Transverse colon (tissue), 4 donors: ENCODE data around the gene KMT2B. TPM values are rescaled to one million over a fixed set of nuclear protein-coding genes. Genes with fewer than 3 reads are reported as not detected.

Experiments
- DNase-seq: peaks from one replicate; pipeline ENCODE4 v3.0.0-alpha.2; 2019
- H3K27ac ChIP-seq, 4 donors: fragments of 200-600 bp; sonication (generic); 2 replicates each; pipeline ENCODE4 v1.5.1; 2016 to 2018; ENCODE audit warnings: inconsistent platforms in 4 of 4
- H3K27me3 ChIP-seq: fragments of 200-600 bp; sonication (generic); 2 replicates; pipeline ENCODE4 v1.5.1; 2017; ENCODE audit warnings: inconsistent platforms
- H3K36me3 ChIP-seq, 4 donors: fragments of 200-600 bp; sonication (generic); 2 replicates each; pipeline ENCODE4 v1.5.1; 2017 to 2019; ENCODE audit warnings: inconsistent platforms in 4 of 4
- H3K4me1 ChIP-seq, 4 donors: fragments of 200-600 bp; sonication (generic); 2 replicates each; pipeline ENCODE4 v1.5.1; 2017 to 2020; ENCODE audit warnings: inconsistent platforms in 4 of 4
- H3K4me3 ChIP-seq, 4 donors: fragments of 200-600 bp; sonication (generic); 1 replicate in 1 of 4; 2 replicates in 3 of 4; pipeline versions ENCODE4 v1.5.1 to v1.6.1; 2017 to 2019; ENCODE audit warnings: inconsistent platforms in 4 of 4
- H3K9me3 ChIP-seq, 2 donors: fragments of 200-600 bp; sonication (generic); 2 replicates each; pipeline ENCODE4 v1.5.1; 2017 to 2019; ENCODE audit warnings: inconsistent platforms in 2 of 2
- EP300 ChIP-seq: sonication (generic); formaldehyde crosslinking; IDR thresholded peaks from one replicate; pipeline ENCODE4 v1.6.1; 2017; ENCODE audit warnings: antibody characterized with exemption, low read depth
- POLR2A ChIP-seq: fragments of 450-650 bp; IDR thresholded peaks from one replicate; pipeline ENCODE4 v1.6.1; 2016; ENCODE audit warnings: antibody characterized with exemption, mild to moderate bottlenecking, moderate library complexity
- POLR2AphosphoS5 ChIP-seq, 3 donors: sonication (generic); formaldehyde crosslinking; IDR thresholded peaks; one replicate each; pipeline ENCODE4 v1.6.1; 2016; ENCODE audit warnings: antibody characterized with exemption in 3 of 3
- WGBS, 2 donors: methylation state at CpG; one replicate each; pipeline ENCODE4 v1.1.5; 2018; ENCODE audit warnings: low coverage in 1 of 2; 5-methylcytosine and 5-hydroxymethylcytosine counted together
- in situ Hi-C, 4 donors: fragments of 200-750 bp; cut with MboI; loops; one replicate each; pipeline versions ENCODE4 v1.15.0 to v1.15.1; 2017; ENCODE audit warnings: low sequenced_read_pairs in 3 of 4, low pct_ligation_motif_present in 1 of 4, low pct_unique_long_range_greater_than_20kb in 1 of 4
- intact Hi-C: fragments of 100-400 bp; cut with DNase I; formaldehyde crosslinking; loops from one replicate; pipeline ENCODE4 v1.15.1; 2023; ENCODE audit warnings: low total_unique reads
- total RNA-seq, 4 donors: library from RNA; depleted of rRNA; stranded (reverse); fragments of >200 nt; gene quantifications; one replicate each; pipeline ENCODE4 v1.1.0, GENCODE V29; 2016
- TF ChIP-seq, protein P1 (sequence below), 5 experiments: fragments of 200-600 bp in 3 of 5; fragments of 450-650 bp in 2 of 5; sonication (generic) in 3 of 5; IDR thresholded peaks; 1 replicate in 2 of 5; 2 replicates in 3 of 5; pipeline ENCODE4 v1.5.1; 2016 to 2017; ENCODE audit warnings: antibody characterized with exemption in 5 of 5, inconsistent platforms in 3 of 5, mild to moderate bottlenecking in 2 of 5, moderate library complexity in 1 of 5

Gene KMT2B
- total RNA-seq, 4 donors from 2014 or later = 31.8 to 63.9 (median 50.7) TPM

- Histone ChIP-seq H3K9me3 (no peaks in the 10 kb centered on the region), H3K27me3 (no peaks in the 10 kb centered on the region), H3K27ac (no peak overlapping the region), H3K4me1 (no peaks in the 10 kb centered on the region), H3K36me3 (no peaks in the 10 kb centered on the region), H3K4me3 (no peak overlapping the region)
- in situ Hi-C loops = no loop called here
- intact Hi-C loops = no loop called here
- 65 to 84% methylated on average over 5 to 28 of the region's 28 CpGs for WGBS, 2 donors
- DNase-seq = no peak
- TF ChIP-seq POLR2A = no peak
- no peak for TF ChIP-seq EP300
- TF ChIP-seq POLR2AphosphoS5 (IDR thresholded peaks at IDR 0.05) = no peak
- TF ChIP-seq, protein P1, sequence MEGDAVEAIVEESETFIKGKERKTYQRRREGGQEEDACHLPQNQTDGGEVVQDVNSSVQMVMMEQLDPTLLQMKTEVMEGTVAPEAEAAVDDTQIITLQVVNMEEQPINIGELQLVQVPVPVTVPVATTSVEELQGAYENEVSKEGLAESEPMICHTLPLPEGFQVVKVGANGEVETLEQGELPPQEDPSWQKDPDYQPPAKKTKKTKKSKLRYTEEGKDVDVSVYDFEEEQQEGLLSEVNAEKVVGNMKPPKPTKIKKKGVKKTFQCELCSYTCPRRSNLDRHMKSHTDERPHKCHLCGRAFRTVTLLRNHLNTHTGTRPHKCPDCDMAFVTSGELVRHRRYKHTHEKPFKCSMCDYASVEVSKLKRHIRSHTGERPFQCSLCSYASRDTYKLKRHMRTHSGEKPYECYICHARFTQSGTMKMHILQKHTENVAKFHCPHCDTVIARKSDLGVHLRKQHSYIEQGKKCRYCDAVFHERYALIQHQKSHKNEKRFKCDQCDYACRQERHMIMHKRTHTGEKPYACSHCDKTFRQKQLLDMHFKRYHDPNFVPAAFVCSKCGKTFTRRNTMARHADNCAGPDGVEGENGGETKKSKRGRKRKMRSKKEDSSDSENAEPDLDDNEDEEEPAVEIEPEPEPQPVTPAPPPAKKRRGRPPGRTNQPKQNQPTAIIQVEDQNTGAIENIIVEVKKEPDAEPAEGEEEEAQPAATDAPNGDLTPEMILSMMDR (IDR thresholded peaks at IDR 0.05) = no peak
Observed at GRCh38 chr19:35783469-35784434, 65.9 kb downstream of the KMT2B start.

DNA sequence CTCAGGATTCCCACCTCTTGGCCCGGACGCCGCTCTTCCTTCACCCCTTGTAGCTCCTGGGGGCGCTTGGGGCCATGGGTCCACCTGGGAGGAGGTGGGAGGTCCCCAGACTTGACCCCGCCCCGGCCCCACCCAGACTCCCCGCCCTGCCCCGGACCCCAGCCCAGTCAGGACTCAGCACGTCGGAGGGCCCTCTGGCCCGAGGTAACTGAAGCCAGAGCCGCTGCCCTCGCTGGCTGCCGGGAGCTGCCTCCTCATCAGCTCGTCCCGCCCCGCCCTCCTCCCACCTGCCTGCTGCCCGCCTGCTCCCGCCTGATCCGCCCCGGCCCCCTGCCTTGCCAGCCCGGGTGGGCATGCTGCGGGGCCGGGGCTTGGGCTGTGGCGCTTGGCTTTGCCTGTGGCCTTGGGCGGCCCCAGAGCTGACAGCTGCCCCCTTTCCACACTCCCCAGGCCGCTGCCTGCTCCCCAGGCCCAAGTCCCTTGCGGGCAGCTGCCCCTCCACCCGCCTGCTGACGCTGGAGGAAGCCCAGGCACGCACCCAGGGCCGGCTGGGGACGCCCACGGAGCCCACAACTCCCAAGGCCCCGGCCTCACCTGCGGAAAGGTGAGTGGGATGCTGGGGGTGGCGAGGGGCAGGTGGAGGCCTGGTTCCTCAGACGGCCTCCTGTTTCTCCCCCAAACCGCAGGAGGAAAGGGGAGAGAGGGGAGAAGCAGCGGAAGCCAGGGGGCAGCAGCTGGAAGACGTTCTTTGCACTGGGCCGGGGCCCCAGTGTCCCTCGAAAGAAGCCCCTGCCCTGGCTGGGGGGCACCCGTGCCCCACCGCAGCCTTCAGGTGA lies 66.9 kb downstream of the KMT2B start:
- intact Hi-C loops = no loop called here
- no peak overlapping the region for H3K27ac ChIP-seq
- no peaks in the 10 kb centered on the region for H3K36me3 ChIP-seq
- TF ChIP-seq POLR2AphosphoS5 (IDR thresholded peaks at IDR 0.05) (no peak), EP300 (no peak)
- TF ChIP-seq, protein P1 (IDR thresholded peaks at IDR 0.05) = no peak
- H3K27me3 ChIP-seq = no peaks in the 10 kb centered on the region
- 83% methylated on average over 41 of the region's 45 CpGs; no CpG with 5 or more reads in 1 of the 2 donors for WGBS, 2 donors
- in situ Hi-C loops = no loop called here
- no peak for DNase-seq
- H3K4me1 ChIP-seq = no peaks in the 10 kb centered on the region
- no peak overlapping the region for H3K4me3 ChIP-seq
- H3K9me3 ChIP-seq = no peaks in the 10 kb centered on the region

DNA sequence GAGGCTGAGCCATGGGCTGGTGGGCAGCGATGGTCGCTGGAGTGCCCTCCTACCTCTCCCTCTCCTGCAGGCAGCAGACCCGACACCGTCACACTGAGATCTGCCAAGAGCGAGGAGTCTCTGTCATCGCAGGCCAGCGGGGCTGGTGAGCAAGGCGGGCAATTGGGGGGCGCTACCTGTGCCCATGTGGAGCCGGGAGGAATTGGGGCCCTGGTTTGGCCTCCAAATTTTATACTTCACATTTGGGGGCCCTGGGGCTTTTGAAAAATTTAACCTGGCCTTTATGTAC lies 67.5 kb downstream of the KMT2B start:
- Histone ChIP-seq H3K27me3 (no peaks in the 10 kb centered on the region), H3K4me1 (no peaks in the 10 kb centered on the region), H3K36me3 (no peaks in the 10 kb centered on the region), H3K9me3 (no peaks in the 10 kb centered on the region), H3K27ac (no peak overlapping the region), H3K4me3 (no peak overlapping the region)
- in situ Hi-C loops (no loop called here), intact Hi-C loops (no loop called here)
- no peak for DNase-seq
- TF ChIP-seq, protein P1 (IDR thresholded peaks at IDR 0.05) = no peak
- TF ChIP-seq POLR2AphosphoS5 (IDR thresholded peaks at IDR 0.05) (no peak), EP300 (no peak), POLR2A (no peak)
- WGBS, 2 donors = 85% methylated on average over 10 of the region's 10 CpGs; no CpG with 5 or more reads in 1 of the 2 donors
